RPMI7951 (cell line): ENCODE results near the gene LARP4B. TPM values are rescaled to one million over a fixed set of nuclear protein-coding genes. Genes with fewer than 3 reads are reported as not detected.

ENCODE experiments used
- DNase-seq: peaks from one replicate; pipeline ENCODE4 v3.0.0-alpha.2; 2012; ENCODE audit warnings: low read depth
- total RNA-seq: library from RNA; depleted of rRNA; stranded (reverse); fragments of >200 nt; shearing (Covaris generic); gene quantifications from 2 replicates; pipeline ENCODE4 v1.2.3, GENCODE V29; 2014

Gene LARP4B
- total RNA-seq, 1 experiment from 2014 or later = 28.8 TPM

DNA sequence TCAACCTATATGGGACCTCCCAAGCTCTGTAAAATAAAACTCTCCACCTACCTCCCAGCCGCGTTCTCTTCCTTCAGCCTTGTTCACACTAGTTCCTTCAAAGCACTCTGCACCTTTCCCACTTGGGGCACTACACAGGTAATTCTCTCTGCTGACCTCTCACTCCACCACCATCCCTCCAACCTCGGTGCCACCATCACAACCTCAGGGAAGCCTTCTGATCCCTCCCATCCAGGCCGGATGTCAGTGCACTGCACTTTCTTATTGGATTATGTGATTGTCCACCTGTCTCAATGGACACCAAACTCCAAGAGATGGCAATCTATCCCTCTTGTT is 7.0 kb downstream of the LARP4B start:
- DNase-seq = no peak

DNA sequence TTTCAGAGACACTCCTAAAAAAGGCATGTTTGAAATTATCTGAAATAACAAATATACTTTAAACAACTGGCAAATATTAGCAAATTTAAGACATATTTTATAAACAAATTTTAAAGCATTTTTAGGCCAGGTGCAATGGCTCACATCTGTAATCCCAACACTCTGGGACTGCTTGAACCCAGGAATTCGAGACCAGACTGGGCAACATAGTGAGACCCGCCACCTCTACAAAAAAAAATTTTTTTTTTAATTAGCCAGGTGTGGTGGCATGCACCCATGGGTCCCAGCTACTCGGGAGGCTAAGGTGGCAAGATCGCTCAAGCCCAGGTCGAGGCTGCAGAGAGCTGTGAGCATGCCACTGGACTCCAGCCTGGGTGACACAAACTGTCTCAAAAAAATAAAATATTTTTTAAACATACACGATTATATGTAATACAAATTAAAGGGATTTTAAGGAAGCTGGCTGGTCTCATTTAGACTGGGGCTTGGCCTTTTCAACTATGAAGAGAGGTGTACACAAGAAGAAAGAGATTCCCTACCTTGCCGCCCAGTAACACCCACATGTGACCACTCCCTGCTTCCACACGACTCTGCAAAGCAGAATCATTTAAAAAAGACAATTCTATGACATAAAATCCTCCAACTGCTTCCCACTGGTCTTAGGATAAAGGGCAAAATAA is 7.5 kb downstream of the LARP4B start:
- no peak for DNase-seq

- peak; percentile 72 for DNase-seq
Observed at GRCh38 chr10:921471-922414, 9.8 kb downstream of the LARP4B start.

- DNase-seq = no peak
Observed at GRCh38 chr10:920450-920849, 11.1 kb downstream of the LARP4B start.

GRCh38 chr10:919481-919880 is 12.0 kb downstream of the LARP4B start:
- no peak for DNase-seq

DNA sequence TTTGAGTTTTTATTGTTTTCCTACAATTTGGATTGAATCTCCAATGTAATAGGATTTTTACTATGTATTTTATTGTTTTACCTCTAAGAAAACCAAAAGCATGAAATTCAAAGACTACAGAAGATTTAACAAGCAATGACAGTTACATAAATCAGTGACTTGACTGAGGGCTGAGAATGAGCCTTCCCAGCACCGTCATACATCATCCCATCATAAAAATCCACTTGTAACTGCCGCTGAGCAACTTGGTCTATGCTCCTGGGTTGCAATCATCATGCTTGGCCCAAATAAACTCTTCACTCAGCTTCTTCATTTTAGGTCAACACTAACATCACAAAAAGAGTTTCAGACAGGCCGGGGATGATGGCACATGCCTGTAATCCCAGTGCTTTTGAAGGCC is 13.5 kb downstream of the LARP4B start:
- no peak for DNase-seq

DNA sequence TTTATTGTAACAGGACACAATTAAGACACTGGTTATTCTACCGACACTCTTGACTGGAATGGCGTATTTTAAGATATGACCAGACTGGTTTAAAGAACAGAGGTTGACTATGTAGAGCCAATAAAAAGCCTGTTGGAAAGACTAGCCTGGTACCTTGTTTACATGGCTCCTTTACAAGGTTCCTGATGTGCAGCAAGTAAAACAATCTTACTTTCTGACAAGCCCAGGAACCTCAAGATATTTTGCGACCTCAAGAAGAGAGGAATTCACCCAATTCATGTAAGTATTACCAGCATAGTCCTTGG is 14.1 kb downstream of the LARP4B start:
- DNase-seq = no peak

GRCh38 chr10:916716-917415 is 14.6 kb downstream of the LARP4B start:
- no peak for DNase-seq

- DNase-seq = no peak
Observed at GRCh38 chr10:909831-910230, 21.7 kb downstream of the LARP4B start.

GRCh38 chr10:905972-906371 is 25.5 kb downstream of the LARP4B start:
- no peak for DNase-seq

DNA sequence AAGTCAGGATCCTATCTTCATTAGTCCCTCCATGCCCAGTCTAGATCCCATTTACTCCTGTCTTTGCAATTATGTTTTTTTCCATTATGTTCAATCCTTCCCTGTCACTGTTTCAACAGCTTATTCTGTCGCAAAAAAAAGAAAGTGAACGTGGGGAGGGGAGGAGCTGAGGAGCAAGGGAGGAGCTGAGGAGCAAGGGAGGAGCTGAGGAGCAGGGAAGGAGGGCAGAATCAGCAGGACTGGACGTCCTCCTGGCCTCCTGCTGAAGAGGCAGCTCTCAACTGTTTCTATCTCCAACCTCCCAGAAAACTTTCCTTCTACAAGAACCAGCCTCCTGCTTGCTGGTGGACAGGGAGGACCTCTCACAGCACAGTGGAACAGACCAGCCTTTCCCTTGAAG is 26.0 kb downstream of the LARP4B start:
- no peak for DNase-seq

- no peak for DNase-seq
Observed at GRCh38 chr10:904403-904802, 27.1 kb downstream of the LARP4B start.

DNA sequence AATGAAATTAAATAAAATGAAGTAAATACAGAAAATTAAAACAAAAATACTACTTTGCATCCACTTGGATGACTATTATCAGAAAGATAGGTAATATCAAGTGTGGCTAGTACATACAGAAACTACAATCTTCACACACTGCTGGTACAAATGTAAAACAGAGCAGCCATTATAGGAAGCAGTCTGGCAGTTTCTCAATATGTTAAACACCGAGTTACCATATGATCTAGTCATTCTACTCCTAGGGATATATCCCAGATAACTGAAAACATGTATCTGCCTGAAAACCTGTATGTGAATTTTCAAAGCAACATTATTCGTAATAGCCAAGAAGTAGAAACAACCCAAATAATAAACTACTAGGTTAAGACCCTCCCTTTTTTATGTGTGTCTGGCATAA is 33.4 kb downstream of the LARP4B start:
- DNase-seq = no peak

- no peak for DNase-seq
Observed at GRCh38 chr10:896982-897381, 34.5 kb downstream of the LARP4B start.

- no peak for DNase-seq
Observed at GRCh38 chr10:895324-895723, 36.2 kb downstream of the LARP4B start.

DNA sequence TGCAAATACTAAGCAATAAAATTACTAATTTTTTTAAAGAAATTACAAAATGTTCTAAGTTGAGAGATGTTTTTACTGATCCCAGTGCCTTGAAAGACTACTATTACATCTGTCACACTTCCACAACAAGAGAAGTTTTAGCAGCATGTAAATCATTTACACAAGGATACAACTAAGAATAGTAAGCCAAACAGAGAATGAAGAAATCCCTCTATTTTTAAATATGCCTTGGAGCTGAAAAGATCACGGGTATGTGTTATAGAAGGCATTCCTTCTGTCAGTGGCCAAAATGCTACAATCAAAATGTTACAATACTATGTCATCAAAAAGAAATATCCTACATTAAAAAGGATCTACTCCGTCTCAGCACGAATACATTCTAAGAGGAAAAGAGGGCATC is 52.6 kb downstream of the LARP4B start:
- DNase-seq = no peak

- no peak for DNase-seq
Observed at GRCh38 chr10:878333-878759, 53.2 kb downstream of the LARP4B start.

- DNase-seq = no peak
Observed at GRCh38 chr10:876438-876837, 55.1 kb downstream of the LARP4B start.

DNA sequence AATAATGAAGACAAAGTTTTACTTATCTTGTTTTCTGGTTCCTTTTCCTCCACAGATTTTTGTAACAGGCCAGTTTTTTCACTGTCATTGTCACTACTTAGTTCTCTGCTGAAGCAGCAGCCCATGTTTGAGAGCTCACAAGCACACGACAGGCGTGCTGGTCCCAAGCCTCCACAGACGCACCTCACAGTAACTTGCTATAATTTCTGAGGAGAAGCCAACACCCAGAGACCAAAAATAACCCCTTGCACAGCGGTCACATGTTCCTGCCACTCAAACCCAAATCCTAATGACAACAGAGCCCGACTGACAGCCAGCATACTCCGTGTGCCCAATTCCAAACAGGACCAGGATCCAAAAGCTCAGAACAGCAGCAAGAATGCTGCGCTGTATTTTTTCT is 58.5 kb downstream of the LARP4B start:
- DNase-seq = no peak

GRCh38 chr10:871951-872403 is 59.5 kb downstream of the LARP4B start:
- no peak for DNase-seq

GRCh38 chr10:870564-871166 is 60.8 kb downstream of the LARP4B start:
- DNase-seq = no peak

- no peak for DNase-seq
Observed at GRCh38 chr10:869171-869570, 62.3 kb downstream of the LARP4B start.
